OCI-LY7 (cell line): ENCODE data around the gene TULP1.

Source experiments
- CTCF ChIP-seq: fragments of 200-600 bp; sonication (generic); conservative IDR thresholded peaks from 2 replicates; pipeline ENCODE4 v1.5.1; 2014; ENCODE audit warnings: mild to moderate bottlenecking, antibody characterized with exemption, low read length, moderate library complexity, mixed read lengths
- EZH2phosphoT487 ChIP-seq: fragments of 200-600 bp; sonication (generic); IDR thresholded peaks from 2 replicates; pipeline ENCODE4 v1.6.1; 2018; ENCODE audit warnings: low read depth, borderline replicate concordance, mild to moderate bottlenecking, mixed run types, antibody characterized with exemption, low read length, moderate library complexity, mixed read lengths

DNA sequence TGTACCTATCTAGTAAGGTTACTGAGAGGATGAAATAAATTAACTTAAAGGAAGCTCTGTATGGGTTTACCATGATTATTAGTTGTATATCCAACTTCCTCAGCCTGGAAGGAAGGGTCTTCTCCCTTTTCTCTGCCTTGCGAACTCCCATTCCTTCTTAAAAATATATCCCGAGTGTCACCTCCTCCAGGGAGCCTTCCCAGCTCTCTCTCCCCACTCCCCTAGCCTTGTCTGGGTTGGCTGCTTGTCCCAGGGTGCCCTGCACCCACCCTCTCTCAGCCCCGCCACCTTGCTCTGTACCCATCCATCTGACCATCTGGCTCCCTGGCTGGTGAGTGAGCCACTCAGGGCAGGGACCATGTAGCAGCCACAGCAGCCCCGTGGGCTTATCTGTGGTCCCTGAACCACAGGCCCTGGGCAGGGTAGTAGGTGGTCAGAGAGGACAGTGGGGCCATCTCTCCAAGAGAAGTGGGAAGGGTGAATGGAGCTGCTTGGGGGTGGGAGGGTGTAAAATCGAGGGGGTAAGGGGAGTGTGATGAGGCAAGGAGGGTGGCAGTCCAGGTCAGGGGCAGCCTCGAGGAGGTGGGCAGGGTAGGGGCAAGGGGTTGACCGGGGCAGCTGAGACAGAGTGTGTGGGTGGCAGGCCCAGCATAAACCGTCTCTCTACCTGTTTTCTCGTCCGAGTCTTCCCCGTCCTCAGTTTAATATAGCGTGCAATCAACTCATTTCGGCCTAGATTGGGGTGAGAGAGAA is 28.6 kb downstream of the TULP1 start:
- TF ChIP-seq CTCF (no peak), EZH2phosphoT487 (no peak)
